HepG2 (cell line): ENCODE measurements around the gene HNRNPUL2. TPM values are rescaled to one million over a fixed set of nuclear protein-coding genes. Genes with fewer than 3 reads are reported as not detected.

Experiments used
- ETV6 ChIP-seq: sonication (generic); formaldehyde crosslinking; conservative IDR thresholded peaks from 2 replicates; pipeline ENCODE4 v1.4.0; 2020; ENCODE audit warnings: missing genetic modification reagents
- IRF2 ChIP-seq: IDR thresholded peaks from 2 replicates; pipeline ENCODE4 v1.6.1; 2018; ENCODE audit warnings: missing genetic modification reagents, missing compliant biosample characterization
- JUND ChIP-seq: sonication (generic); formaldehyde crosslinking; IDR thresholded peaks from 2 replicates; pipeline ENCODE4 v1.8.0; 2022; ENCODE audit warnings: mild to moderate bottlenecking, missing genetic modification reagents
- MAF1 ChIP-seq: sonication (generic); formaldehyde crosslinking; IDR thresholded peaks from 2 replicates; pipeline ENCODE4 v1.5.0; 2020; ENCODE audit warnings: missing genetic modification reagents, borderline replicate concordance
- MTF1 ChIP-seq: sonication (generic); formaldehyde crosslinking; IDR thresholded peaks from 2 replicates; pipeline ENCODE4 v1.5.0; 2020; ENCODE audit warnings: missing genetic modification reagents
- PHF21A ChIP-seq: sonication (generic); formaldehyde crosslinking; IDR thresholded peaks from 2 replicates; pipeline ENCODE4 v1.5.0; 2020; ENCODE audit warnings: mild to moderate bottlenecking, missing genetic modification reagents
- PPARG ChIP-seq: conservative IDR thresholded peaks from 2 replicates; pipeline ENCODE4 v1.6.1; 2016; ENCODE audit warnings: missing biosample characterization, missing genetic modification reagents
- REL ChIP-seq: sonication (generic); formaldehyde crosslinking; conservative IDR thresholded peaks from 2 replicates; pipeline ENCODE4 v1.8.0; 2022; ENCODE audit warnings: mild to moderate bottlenecking, missing genetic modification reagents, moderate library complexity
- REXO4 ChIP-seq: sonication (generic); formaldehyde crosslinking; IDR thresholded peaks from 2 replicates; pipeline ENCODE4 v1.8.0; 2022; ENCODE audit warnings: missing genetic modification reagents, mild to moderate bottlenecking, borderline replicate concordance
- SP1 ChIP-seq, 2 experiments: fragments of 450-650 bp in 1 of 2; sonication (generic) in 1 of 2; formaldehyde crosslinking in 1 of 2; IDR thresholded peaks; 2 replicates each; pipeline versions ENCODE4 v1.4.0 to v1.6.1; 2016 to 2020; ENCODE audit warnings: missing genetic modification reagents in 1 of 2
- ZNF292 ChIP-seq: sonication (generic); formaldehyde crosslinking; IDR thresholded peaks from 2 replicates; pipeline ENCODE4 v1.8.1; 2022; ENCODE audit warnings: mild to moderate bottlenecking, low read depth, missing genetic modification reagents, borderline replicate concordance
- ZSCAN9 ChIP-seq: IDR thresholded peaks from 2 replicates; pipeline ENCODE4 v1.6.1; 2016; ENCODE audit warnings: borderline replicate concordance
- polyA plus RNA-seq, 8 experiments: library from polyadenylated mRNA; depleted of rRNA in 3 of 8; stranded (reverse) in 7 of 8; unstranded in 1 of 8; fragments of >200 nt; fragmentation: Illumina TruSeq in 4 of 8; extraction: Trizol in 4 of 8; gene quantifications; 2 replicates each; pipeline versions ENCODE4 v1.2.1 to v1.2.3, GENCODE V29; 2011 to 2016; ENCODE audit warnings: low read depth in 4 of 8, missing spikeins in 1 of 8, mixed read lengths in 1 of 8; ENCODE audit not compliant: insufficient read depth in 1 of 8
- total RNA-seq, 5 experiments: library from RNA; depleted of rRNA; stranded (reverse); fragments of >200 nt; fragmentation: Illumina TruSeq; extraction: Trizol; gene quantifications; 2 replicates each; pipeline ENCODE4 v1.2.3, GENCODE V29; 2016; ENCODE audit warnings: low read depth in 1 of 5
- TF ChIP-seq, protein P1 (sequence below): fragments of 450-650 bp; IDR thresholded peaks from 2 replicates; pipeline ENCODE4 v1.6.1; 2017; ENCODE audit warnings: mild to moderate bottlenecking
- TF ChIP-seq, protein P2 (sequence below): sonication (generic); formaldehyde crosslinking; conservative IDR thresholded peaks from 2 replicates; pipeline ENCODE4 v1.5.0; 2020; ENCODE audit warnings: missing genetic modification reagents
- TF ChIP-seq, protein P3 (sequence below): sonication (generic); formaldehyde crosslinking; IDR thresholded peaks from 2 replicates; pipeline ENCODE4 v1.4.0; 2020; ENCODE audit warnings: missing genetic modification reagents
- TF ChIP-seq, protein P4 (sequence below): sonication (generic); formaldehyde crosslinking; IDR thresholded peaks from 2 replicates; pipeline ENCODE4 v1.8.0; 2022; ENCODE audit warnings: missing genetic modification reagents, mild to moderate bottlenecking, inconsistent platforms, borderline replicate concordance
- TF ChIP-seq, protein P5 (sequence below): sonication (generic); formaldehyde crosslinking; conservative IDR thresholded peaks from 2 replicates; pipeline ENCODE4 v1.4.0; 2020; ENCODE audit warnings: missing genetic modification reagents
- TF ChIP-seq, protein P6 (sequence below): sonication (generic); formaldehyde crosslinking; IDR thresholded peaks from 2 replicates; pipeline ENCODE4 v1.5.0; 2020; ENCODE audit warnings: missing genetic modification reagents

HNRNPUL2 gene
- total and polyA plus RNA-seq, 2 of the 13 experiments (the other 11 are each of a cell fraction or from before 2014, with no cell fraction given): 8.4 to 9.6 TPM

DNA sequence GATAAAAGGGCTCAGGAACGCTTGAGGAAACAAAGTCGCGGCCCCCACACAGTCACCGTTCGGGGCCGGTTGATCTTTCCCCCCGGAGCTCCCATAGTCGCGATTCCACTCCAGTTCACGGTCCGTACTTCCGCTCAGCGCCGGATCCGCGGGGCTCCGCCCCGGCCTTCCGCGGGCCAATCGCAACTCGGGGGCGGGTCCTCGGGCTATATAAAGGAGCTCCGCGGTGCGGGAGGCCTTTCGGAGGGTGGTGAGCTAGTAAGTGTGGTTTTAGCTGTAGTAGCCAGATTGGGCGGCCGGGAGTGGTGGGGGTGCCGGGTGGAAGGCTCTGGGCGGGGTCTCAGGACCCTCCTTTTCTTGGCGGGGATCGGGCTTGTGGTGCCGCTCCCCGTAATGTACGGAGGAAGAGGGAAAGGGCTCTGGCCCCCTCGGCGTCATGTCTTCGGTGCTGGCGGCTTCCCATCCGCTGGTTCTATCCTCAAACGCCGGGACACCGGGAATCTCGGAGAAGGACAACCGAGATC, 62.1 kb downstream of the HNRNPUL2 start, which contains the start of the genes C11orf98 and CSKMT (continued):
- TF ChIP-seq, protein P1, sequence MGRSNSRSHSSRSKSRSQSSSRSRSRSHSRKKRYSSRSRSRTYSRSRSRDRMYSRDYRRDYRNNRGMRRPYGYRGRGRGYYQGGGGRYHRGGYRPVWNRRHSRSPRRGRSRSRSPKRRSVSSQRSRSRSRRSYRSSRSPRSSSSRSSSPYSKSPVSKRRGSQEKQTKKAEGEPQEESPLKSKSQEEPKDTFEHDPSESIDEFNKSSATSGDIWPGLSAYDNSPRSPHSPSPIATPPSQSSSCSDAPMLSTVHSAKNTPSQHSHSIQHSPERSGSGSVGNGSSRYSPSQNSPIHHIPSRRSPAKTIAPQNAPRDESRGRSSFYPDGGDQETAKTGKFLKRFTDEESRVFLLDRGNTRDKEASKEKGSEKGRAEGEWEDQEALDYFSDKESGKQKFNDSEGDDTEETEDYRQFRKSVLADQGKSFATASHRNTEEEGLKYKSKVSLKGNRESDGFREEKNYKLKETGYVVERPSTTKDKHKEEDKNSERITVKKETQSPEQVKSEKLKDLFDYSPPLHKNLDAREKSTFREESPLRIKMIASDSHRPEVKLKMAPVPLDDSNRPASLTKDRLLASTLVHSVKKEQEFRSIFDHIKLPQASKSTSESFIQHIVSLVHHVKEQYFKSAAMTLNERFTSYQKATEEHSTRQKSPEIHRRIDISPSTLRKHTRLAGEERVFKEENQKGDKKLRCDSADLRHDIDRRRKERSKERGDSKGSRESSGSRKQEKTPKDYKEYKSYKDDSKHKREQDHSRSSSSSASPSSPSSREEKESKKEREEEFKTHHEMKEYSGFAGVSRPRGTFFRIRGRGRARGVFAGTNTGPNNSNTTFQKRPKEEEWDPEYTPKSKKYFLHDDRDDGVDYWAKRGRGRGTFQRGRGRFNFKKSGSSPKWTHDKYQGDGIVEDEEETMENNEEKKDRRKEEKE: no peak
- TF ChIP-seq, protein P2, sequence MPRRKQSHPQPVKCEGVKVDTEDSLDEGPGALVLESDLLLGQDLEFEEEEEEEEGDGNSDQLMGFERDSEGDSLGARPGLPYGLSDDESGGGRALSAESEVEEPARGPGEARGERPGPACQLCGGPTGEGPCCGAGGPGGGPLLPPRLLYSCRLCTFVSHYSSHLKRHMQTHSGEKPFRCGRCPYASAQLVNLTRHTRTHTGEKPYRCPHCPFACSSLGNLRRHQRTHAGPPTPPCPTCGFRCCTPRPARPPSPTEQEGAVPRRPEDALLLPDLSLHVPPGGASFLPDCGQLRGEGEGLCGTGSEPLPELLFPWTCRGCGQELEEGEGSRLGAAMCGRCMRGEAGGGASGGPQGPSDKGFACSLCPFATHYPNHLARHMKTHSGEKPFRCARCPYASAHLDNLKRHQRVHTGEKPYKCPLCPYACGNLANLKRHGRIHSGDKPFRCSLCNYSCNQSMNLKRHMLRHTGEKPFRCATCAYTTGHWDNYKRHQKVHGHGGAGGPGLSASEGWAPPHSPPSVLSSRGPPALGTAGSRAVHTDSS (CRISPR knock-in tag): no peak
- TF ChIP-seq IRF2: peak; percentile 67; the same call in 1 of the 2 replicates
- TF ChIP-seq MTF1 (CRISPR knock-in tag): no peak
- 0 out of 2 replicates have a peak, but pooled peaks have one; percentile 36 for TF ChIP-seq REL (CRISPR knock-in tag)
- TF ChIP-seq, protein P3, sequence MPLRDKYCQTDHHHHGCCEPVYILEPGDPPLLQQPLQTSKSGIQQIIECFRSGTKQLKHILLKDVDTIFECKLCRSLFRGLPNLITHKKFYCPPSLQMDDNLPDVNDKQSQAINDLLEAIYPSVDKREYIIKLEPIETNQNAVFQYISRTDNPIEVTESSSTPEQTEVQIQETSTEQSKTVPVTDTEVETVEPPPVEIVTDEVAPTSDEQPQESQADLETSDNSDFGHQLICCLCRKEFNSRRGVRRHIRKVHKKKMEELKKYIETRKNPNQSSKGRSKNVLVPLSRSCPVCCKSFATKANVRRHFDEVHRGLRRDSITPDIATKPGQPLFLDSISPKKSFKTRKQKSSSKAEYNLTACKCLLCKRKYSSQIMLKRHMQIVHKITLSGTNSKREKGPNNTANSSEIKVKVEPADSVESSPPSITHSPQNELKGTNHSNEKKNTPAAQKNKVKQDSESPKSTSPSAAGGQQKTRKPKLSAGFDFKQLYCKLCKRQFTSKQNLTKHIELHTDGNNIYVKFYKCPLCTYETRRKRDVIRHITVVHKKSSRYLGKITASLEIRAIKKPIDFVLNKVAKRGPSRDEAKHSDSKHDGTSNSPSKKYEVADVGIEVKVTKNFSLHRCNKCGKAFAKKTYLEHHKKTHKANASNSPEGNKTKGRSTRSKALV (CRISPR knock-in tag): 0 out of 2 replicates have a peak, but pooled peaks have one; percentile 55
- TF ChIP-seq ETV6 (CRISPR knock-in tag): no peak; the same call in 1 of the 2 replicates
- no peak; the same call in 1 of the 2 replicates for TF ChIP-seq MAF1 (CRISPR knock-in tag)
- 0 out of 2 replicates have a peak, but pooled peaks have one; percentile 8 for TF ChIP-seq PPARG
- TF ChIP-seq PHF21A: peak; percentile 47; the same call in 1 of the 2 replicates
- TF ChIP-seq, protein P4, sequence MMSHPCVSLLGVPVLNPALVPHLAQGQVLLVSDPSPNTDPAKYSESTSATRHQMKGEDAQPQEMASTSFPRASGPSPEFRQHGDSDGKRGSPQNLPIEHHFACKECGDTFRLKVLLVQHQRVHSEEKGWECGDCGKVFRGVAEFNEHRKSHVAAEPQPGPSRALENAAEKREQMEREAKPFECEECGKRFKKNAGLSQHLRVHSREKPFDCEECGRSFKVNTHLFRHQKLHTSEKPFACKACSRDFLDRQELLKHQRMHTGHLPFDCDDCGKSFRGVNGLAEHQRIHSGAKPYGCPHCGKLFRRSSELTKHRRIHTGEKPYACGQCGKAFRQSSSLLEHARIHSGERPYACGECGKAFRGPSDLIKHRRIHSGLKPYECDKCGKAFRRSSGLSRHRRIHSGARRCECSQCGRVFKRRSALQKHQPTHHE (CRISPR knock-in tag): no peak
- TF ChIP-seq ZNF292 (CRISPR knock-in tag): no peak
- 0 out of 2 replicates have a peak, but pooled peaks have one; percentile 9 for TF ChIP-seq REXO4 (CRISPR knock-in tag)
- peak; percentile 60; the same call in 1 of the 2 replicates for TF ChIP-seq SP1 (IDR thresholded peaks at IDR 0.05)
- TF ChIP-seq SP1 (CRISPR knock-in tag; IDR thresholded peaks at IDR 0.05): peak; percentile 97
- no peak for TF ChIP-seq JUND (CRISPR knock-in tag)
- TF ChIP-seq, protein P5, sequence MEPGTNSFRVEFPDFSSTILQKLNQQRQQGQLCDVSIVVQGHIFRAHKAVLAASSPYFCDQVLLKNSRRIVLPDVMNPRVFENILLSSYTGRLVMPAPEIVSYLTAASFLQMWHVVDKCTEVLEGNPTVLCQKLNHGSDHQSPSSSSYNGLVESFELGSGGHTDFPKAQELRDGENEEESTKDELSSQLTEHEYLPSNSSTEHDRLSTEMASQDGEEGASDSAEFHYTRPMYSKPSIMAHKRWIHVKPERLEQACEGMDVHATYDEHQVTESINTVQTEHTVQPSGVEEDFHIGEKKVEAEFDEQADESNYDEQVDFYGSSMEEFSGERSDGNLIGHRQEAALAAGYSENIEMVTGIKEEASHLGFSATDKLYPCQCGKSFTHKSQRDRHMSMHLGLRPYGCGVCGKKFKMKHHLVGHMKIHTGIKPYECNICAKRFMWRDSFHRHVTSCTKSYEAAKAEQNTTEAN: 0 out of 2 replicates have a peak, but pooled peaks have one; percentile 33
- TF ChIP-seq ZSCAN9 (CRISPR knock-in tag): peak; percentile 97
- TF ChIP-seq, protein P6, sequence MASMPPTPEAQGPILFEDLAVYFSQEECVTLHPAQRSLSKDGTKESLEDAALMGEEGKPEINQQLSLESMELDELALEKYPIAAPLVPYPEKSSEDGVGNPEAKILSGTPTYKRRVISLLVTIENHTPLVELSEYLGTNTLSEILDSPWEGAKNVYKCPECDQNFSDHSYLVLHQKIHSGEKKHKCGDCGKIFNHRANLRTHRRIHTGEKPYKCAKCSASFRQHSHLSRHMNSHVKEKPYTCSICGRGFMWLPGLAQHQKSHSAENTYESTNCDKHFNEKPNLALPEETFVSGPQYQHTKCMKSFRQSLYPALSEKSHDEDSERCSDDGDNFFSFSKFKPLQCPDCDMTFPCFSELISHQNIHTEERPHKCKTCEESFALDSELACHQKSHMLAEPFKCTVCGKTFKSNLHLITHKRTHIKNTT: no peak
